HG03135 (cell line): ENCODE measurements around the gene GFOD1.

Experiments used
- ATAC-seq: cut with Tn5 transposase; IDR thresholded peaks from one replicate; pipeline ENCODE4 v1.9.1; 2021; ENCODE audit warnings: mild to moderate bottlenecking, moderate library complexity; ENCODE audit not compliant: unreplicated experiment

Gene GFOD1

DNA sequence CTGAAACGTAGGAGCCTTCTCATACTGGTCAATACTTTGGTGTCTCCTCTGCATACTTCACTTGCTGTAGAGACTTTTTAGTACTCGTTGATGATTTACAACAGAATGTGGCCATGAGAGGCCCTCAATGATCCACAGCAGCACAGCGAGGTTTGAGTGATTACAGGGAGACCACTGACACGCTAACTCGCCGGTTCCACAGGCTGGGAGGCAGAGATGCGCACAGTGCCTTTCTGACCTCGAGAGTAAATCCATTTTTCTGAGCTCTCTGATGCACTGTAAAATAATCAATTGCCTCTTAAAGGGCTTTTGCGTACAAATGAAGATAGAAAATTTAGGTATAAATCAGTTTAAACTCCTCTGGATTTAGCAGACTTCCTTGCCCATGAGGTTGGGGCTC lies 102.9 kb downstream of the GFOD1 start:
- no peak for ATAC-seq

DNA sequence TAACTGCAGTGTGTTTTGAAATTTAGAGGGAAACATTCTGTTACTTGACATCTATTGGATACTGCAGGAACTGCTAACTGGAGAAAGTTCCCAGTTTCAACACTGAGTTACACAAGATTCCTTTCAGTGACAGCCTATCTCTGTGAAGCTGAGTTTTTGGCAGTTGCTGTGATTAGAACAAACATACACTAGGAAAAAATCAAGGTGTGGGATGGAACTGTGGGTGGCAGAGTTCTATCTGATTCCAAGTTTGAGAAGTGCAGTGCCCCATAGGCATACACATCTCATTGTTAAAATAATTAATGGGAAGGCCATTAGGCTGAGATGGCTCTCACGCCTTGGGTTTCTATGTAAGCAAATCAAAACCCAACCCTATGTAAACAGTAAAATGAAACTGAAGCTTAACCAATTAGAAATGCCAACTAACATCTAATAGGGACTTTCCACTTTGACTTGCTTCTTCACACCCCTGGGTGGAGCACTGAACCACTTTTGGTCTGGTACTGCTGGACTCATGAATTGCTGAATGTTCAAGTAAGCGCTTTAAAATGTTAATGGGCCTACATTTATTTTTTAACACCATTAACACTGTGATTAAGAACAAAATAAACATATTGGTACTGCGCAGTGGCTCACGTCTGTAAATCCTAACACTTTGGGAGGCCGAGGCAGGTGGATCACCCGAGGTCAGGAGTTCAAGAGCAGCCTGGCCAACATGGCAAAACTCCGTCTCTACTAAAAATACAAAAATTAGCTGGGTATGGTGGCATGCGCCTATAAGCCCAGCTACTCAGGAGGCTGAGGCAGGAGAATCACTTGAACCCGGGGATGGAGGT lies 103.9 kb downstream of the GFOD1 start:
- peak; percentile 94 for ATAC-seq

DNA sequence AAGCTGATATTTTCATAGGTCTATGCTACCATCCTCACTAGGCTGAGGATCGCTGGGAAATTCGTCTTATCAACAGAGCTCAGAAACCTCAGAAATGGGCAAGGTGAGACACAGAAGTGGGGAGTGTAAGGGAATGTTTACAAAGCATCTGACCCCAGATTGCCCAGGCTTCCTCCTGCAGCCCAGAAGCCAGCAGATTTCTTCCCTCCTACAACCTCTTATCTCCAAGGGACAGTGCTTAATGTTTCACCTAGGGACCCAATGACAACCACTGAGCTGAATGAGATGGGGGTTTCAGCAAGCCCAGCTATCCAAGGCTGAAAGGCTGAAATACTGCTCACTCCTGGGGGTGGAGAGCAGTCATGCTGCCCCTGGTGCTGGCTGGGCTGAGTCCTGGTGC lies 106.6 kb downstream of the GFOD1 start:
- no peak for ATAC-seq

DNA sequence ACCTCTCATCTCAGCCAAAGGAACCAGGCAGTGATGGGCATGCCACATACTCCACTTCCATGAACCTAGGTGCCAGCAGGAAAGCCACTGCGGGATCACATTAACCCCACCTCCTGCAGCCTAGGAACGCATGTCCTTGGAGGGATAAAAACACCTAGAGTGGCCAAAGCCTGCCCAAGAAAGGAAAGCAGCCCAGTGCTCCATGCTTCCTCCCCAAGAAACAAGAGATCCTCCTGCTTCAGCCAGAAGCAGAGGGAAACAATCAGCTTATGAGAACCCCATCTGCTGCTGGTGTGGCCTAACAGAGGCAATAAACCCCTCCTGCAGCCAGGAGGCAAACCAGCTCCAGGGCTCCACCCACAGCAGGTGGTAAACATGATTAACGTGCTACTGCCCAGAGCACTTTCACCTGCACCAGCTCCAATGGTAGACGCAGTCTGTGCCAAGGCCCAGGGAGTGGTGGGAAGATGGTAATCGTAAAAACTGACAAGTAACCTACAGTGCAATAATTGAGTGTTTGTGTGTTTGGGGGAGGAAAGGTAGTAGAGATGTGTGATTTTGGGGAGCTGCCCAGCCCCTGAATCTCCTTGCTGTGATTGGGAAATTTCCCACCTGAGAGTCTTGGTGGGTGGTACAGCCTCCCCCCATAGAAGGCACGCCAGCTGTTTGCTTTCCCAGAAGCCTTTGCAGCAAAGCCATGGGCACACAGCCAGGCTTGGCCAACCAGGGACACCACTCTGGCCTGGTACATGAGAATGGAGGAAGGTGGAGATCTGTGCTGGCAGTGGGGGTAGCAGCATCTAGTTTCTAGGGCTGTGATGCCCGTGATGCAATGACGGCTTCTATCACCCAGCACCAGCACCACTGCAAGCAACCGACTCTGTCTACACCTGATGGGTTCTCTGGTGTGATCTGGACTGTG lies 108.5 kb downstream of the GFOD1 start:
- ATAC-seq, result no peak

DNA sequence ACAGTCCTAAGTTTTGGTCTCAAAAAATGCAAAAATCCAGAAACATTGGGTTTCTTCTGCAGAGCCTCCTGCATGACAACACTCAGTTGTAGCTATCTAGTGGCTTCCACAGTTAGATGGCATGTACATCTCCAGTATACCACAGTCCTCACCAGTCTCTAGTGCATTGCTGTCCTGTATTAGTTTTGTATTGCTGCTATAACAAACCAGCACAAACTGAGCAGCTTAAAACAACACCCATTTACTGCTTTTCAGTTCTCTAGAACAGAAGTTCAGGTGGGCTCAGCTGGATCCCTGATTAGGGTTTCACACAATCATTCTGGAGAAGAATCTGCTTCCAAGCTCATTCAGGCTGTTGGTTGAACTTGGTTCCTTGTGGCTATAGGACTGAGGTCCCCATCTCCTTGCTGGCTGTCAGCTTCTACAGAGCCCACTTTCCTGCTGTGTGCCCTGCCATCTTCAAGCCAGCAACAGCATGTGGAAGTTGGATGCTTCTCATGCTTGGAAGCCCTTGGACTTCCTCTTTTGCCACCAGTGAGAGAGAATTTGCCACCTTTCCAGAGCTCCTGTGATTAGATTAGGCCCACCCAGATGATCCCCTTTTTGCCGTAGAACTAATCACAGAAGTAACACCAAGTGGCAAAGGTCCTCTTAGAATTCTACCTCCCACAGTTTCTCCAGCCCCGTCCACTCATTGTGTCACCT lies 110.2 kb downstream of the GFOD1 start:
- ATAC-seq, result no peak

DNA sequence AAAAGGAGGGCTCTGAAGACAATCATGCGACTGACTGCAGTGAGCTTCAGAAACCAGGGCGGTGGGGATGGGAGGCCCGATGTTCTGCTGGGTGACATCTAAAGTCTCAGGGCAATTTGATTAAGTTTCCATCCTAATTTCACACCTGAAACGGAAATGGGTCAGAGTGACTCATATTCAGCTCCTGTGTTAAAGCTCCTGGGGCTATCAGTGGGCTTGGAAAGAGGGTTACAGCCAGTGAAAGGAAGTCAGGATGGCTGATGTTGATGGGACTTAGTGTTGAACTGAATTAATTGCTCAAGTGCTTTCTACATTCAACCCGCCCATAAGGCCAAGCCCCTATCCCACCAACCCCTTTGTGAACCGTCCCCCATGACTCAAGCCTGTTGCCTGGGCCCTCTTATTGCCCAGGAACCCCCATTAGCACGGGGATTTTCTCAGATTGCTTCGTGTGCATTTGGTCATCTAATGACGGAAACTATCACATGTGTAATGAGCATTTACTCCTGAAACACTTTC lies 112.0 kb downstream of the GFOD1 start:
- ATAC-seq, result peak; percentile 60

DNA sequence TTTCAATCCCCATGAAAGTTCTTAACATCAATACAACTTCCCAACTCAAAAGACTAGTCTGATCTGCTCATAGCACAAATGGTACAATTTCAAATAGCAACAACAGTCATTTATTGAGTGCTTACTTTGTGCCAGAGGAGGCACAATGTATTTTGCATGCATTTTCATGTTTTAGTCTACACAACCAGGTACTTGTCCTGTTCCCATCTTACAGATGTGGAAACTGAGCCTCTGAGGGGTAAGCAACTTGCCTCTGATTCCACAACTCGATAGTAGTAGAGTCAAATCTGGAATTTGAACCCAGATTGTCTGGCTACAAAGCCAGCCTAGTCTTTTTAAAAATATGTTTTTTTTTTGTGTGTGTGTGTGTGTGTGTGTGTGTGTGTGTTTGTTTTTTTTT lies 113.5 kb downstream of the GFOD1 start:
- no peak for ATAC-seq

DNA sequence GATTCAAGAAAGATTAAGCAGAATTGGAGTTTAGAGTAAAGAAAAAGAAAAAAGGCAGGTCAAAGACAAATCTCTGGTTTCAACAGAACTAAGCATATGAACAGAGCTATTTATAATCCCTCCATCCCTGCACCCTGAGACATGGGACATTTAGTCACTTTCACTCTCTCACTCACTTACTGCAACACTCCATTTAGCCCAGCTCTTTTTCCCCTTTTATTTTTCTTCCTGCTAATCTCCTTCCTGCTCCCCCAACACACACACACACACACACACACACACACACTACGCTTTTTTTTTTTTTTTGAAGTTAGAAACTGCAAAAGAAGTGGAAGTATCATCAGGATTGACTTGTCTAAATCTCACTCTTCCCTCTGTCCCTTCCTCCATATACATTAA lies 113.9 kb downstream of the GFOD1 start:
- no peak for ATAC-seq

DNA sequence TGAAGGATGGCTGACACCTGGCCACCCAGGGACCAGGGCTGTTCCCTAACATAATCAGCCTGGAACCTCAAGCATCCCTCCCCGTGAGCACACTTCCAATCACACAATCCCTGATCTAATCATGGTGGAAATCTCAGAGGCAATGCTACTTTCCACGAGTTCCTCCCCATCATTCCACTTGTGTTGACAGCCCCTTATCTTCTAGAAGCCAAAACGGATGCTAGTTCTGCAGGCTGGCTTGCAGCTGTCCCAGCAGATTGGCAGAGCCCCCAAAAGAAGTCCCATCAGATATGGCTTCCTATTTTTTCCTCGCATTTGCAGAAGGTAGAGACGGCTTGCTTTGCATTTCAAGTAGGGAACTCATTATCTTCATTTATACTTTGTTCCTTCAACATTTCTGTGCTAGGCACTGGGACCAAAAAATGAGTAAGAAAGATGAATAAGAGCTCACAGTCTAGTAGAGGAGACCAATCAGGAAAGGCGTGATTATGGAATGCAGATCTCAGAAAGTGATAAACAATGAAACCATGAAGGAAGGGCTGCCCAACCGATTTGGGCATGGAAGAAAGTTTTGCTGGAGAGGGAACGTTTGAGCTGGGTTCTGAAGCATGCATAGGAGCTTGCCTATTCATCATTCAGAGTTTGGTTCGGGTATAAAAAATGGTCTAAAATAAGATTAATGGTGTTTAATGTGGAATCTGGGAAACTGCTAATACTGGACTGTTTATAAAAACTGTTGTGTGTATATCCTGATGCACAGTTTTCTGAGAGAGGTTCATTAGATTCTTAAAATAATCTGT lies 114.5 kb downstream of the GFOD1 start:
- ATAC-seq, result no peak

DNA sequence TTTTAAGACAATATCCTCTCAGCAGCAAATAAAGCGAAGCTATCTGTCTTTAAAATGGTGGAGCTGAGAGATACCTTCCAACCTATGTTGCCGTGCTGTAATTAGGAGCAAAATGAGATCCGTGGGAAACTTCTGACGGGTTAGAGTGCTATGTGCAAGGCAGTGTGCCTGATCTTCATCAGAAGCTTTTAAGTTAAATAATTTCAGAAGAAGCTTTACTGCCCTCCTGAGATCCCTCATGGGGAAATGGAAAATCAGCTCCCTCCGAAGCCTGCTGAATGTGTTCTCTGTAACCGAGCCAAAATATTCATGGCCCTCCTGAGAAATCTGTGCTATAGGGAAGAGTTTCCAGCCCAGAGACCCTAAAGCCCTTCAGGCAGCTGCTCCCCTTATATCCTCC lies 115.3 kb downstream of the GFOD1 start:
- ATAC-seq, result no peak

DNA sequence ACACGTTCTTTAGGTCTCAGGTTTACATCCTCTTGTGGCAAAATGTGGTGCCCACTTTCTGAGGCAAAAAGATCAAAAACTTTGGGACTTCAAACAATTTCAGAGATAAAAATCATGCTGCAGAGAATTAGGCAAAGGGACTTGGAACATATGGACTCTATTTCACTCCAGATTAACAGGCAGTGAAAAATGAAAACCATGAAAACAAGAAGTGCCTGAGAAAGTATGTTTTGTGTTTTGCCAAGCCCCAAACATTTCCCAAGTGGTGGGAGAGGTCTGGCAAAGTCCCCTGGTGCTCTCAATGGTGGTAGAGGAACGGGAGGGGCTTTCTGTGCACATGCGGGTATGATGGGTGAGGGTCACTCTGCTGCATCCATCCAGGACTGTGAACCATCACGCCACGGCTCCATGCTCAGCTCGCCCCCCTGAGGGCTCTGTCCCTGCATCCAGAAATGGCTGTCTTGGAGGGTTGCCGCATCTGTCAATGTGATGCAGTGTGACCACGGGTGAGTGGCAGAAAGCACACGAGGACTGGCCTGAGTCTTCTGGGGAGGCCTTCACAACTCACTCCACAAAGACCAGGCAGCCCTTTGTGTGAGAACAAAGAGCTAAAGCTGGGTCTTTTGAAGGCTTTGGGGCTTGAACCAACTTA lies 115.9 kb downstream of the GFOD1 start:
- ATAC-seq, result no peak

DNA sequence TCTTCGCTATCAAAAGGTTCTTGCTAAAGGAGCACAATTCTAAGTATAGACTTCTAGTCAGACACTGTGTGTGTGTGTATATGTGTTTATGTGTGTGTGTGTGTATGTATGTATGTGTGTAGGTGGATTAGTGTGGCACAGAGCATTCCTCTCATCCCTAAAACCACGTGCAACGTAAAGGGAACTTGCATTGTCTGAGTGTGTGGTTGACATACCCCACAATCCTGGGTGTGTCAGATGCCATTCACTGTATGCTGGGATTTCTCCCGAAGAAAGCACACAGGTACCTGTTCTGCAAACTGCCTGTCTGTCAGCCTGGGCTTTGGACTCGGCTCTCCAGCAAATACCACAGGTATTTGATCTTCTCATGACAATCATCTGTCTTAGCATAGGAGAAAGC lies 116.8 kb downstream of the GFOD1 start:
- ATAC-seq, result no peak

DNA sequence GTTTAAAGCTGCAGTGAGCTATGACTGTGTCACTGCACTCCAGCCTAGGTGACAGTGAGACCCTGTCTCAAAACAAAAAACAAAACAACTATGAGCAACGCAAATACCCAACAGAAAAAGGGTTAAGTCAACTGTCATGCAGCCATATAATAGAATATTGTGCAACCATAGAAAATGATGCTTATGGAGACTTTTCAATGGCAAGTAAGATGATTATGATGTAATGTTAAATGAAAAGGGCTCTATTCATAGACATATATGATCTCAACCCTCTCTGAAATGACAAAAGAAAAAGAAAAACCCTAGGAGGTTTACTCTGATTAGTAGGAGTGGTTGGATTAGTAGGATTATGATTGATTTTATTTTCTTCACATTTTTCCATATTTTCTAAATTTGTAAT lies 117.8 kb downstream of the GFOD1 start:
- ATAC-seq, result no peak

DNA sequence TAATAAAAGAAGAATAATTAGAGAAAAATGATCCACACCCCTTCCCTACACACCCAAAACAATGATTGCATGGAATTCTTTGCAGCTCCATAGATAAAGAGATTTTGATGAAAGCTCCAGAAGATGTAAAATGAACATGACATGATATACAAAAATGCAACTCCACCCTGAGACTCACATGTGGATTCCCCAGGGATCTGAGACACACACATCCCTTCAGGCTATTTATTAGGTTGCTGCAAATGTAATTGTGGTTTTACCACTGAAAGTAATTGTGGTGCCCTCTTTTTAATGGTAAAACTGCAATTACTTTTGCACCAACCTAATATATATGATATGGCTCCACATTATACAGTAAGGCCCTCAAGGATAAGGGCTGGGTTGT lies 118.7 kb downstream of the GFOD1 start:
- no peak for ATAC-seq

DNA sequence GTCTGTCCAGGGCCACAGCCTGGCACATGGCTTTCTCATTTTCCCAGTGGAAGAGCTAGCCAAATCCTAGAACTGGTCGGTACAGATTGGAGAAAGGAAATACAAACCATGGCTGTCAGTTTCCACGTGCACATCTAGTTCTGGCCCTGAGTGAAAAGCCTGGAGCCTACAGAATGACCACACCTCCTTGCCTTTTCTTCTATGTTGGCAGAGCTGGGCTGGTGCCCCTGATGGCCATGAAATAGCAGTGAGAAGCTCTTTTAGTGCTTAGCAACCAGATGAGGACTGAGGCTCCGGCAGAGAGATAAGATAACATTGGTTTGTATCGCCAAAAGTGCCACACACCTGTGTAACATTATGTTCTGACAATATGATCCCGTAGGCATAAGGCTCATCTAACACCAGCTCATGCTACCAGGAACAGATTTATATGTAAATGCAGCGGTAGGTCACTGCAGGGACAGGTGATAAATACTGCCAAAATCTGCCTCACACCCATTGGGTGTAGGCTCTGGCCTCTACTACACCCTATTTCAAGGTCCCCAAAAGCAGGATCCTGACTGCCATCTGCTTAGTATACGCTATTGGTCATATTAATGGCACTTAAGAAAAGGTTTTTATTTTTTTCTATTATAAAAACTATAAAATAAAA lies 119.2 kb downstream of the GFOD1 start:
- ATAC-seq, result no peak

DNA sequence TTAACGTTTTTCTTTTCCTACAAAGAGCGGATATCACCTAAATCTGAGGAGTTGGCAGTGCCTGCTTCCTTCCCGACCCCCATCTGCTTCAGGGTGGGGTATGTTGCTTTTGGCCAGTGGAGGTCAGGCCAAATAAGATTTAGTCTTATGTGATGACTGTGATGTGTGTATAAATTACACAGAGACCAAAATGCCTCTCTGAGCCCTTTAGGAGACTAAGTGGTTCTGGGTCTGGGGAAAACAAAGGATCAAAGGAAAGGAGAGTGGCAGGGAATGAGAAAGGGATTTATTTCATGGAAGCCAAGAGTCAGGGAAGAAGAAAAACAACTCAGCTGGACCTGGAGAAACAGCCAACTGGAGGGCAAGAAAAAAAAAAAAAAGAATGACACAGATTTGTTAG lies 120.0 kb downstream of the GFOD1 start:
- no peak for ATAC-seq

DNA sequence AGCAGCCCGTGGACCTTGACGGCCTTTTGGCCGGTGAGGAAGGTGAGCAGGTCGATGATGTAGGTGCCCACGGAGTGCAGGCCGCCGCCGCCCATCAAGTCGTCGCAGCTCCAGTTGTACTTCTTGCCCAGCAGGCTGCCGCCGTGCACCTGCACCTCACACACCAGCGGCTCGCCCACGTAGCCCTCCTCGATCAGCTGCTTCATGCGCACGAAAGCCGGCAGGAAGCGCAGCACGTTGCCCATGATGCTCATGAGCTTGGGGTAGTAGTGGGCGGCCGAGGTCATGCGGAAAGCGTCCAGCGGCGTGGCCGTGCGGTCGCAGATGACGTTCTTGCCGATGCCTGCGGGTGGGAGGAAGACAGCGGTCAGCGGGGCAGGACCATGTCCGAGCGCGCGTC lies 122.1 kb downstream of the GFOD1 start:
- ATAC-seq, result no peak

DNA sequence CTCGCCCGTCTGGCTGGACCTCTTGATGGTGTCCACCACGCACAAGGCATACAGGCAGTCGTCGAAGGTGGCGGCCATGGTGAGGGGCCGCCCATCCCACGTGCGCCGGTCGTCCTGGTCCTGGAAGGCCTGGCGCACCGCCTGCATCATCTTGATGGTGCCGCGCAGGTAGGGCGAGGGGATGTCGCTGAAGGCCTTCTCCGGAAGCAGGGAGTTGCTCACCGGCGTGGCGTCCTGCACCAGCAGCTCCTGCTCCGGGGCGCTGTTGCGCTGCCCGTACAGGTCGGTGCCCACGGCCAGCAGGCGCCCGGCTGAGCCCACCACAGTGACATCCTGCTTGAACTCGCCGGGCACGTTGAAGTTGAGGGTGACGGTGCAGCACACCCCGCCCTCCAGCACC lies 122.6 kb downstream of the GFOD1 start:
- no peak for ATAC-seq

DNA sequence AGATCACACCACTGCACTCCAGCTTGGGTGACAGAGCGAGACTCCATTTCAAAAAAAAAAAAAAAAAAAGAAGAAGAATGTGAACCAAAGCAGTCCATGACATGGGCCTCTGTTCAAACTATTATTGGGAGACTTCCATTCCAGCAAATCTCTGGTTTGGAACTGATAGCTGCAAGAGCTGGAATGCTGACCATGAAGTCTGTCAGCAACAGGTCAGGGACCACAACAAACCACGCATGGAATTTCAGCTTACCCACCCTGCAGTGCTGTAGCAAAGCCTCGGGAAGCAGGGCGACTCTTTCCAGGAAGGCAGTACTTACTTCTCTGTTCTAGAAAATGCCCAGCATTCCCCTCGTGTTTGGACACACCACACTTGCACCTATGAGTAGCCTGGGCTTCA lies 125.0 kb downstream of the GFOD1 start:
- ATAC-seq, result no peak
